Measurements from ENCODE around the gene SHOX.
"Not testable (repeated sequence)": the region's sequence is repeated elsewhere in the genome, so short reads cannot be mapped to it uniquely, and the experiment has no call there.

SHOX gene

GRCh38 chrX:640641-641040, 10.1 kb downstream of the SHOX start:
- CTCF ChIA-PET: no interaction called here
- Mint-ChIP-seq H3K4me1 (no peaks in the 10 kb centered on the region), H3K27me3 (peaks cover 89% of the 10 kb centered on the region), H3K27ac (no peak overlapping the region), H3K9me3 (no peaks in the 10 kb centered on the region), H3K4me3 (no peak overlapping the region), H3K36me3 (no peaks in the 10 kb centered on the region)
- no peak for DNase-seq

- Mint-ChIP-seq H3K9me3 (no peaks in the 10 kb centered on the region), H3K4me3 (no peak overlapping the region), H3K36me3 (no peaks in the 10 kb centered on the region), H3K27me3 (peaks cover 87% of the 10 kb centered on the region), H3K4me1 (no peaks in the 10 kb centered on the region), H3K27ac (no peak overlapping the region)
- CTCF ChIA-PET: no interaction called here
- no peak for DNase-seq
Observed at GRCh38 chrX:641671-642435, 11.3 kb downstream of the SHOX start.

- Mint-ChIP-seq H3K27ac (no peak overlapping the region), H3K4me3 (no peak overlapping the region), H3K36me3 (no peaks in the 10 kb centered on the region), H3K9me3 (no peaks in the 10 kb centered on the region), H3K27me3 (peaks cover 79% of the 10 kb centered on the region), H3K4me1 (no peaks in the 10 kb centered on the region)
- CTCF ChIA-PET: no interaction called here
- no peak for DNase-seq
Observed at GRCh38 chrX:642436-643240, 12.0 kb downstream of the SHOX start.

GRCh38 chrX:643241-643595, 12.6 kb downstream of the SHOX start:
- Mint-ChIP-seq H3K36me3 (no peaks in the 10 kb centered on the region), H3K27ac (no peak overlapping the region), H3K27me3 (peaks cover 73% of the 10 kb centered on the region), H3K9me3 (no peaks in the 10 kb centered on the region), H3K4me3 (no peak overlapping the region), H3K4me1 (no peaks in the 10 kb centered on the region)
- DNase-seq: no peak
- CTCF ChIA-PET: no interaction called here

- CTCF ChIA-PET: no interaction called here
- H3K36me3 Mint-ChIP-seq: no peaks in the 10 kb centered on the region
Observed at GRCh38 chrX:643911-644303, 13.3 kb downstream of the SHOX start.

GRCh38 chrX:644304-645281, 14.0 kb downstream of the SHOX start:
- H3K27me3 Mint-ChIP-seq: peaks cover 59% of the 10 kb centered on the region
- no peaks in the 10 kb centered on the region for H3K36me3 Mint-ChIP-seq
- H3K9me3 Mint-ChIP-seq: no peaks in the 10 kb centered on the region
- H3K4me1 Mint-ChIP-seq: no peaks in the 10 kb centered on the region
- no peak for DNase-seq
- no peak overlapping the region for H3K27ac Mint-ChIP-seq
- CTCF ChIA-PET: no interaction called here
- no peak overlapping the region for H3K4me3 Mint-ChIP-seq

More at GRCh38 chrX:643911-644303, 13.3 kb downstream of the SHOX start:
- no peak overlapping the region for H3K4me3 Mint-ChIP-seq
- no peaks in the 10 kb centered on the region for H3K9me3 Mint-ChIP-seq
- DNase-seq: no peak
- peaks cover 66% of the 10 kb centered on the region for H3K27me3 Mint-ChIP-seq
- no peaks in the 10 kb centered on the region for H3K4me1 Mint-ChIP-seq
- no peak overlapping the region for H3K27ac Mint-ChIP-seq

- Mint-ChIP-seq H3K36me3 (no peaks in the 10 kb centered on the region), H3K27ac (no peak overlapping the region), H3K9me3 (no peaks in the 10 kb centered on the region), H3K27me3 (peaks cover 44% of the 10 kb centered on the region), H3K4me1 (no peaks in the 10 kb centered on the region), H3K4me3 (no peak overlapping the region)
- DNase-seq: no peak
- CTCF ChIA-PET: no interaction called here
Observed at GRCh38 chrX:646228-646495, 15.6 kb downstream of the SHOX start.

GRCh38 chrX:646796-647195, 16.2 kb downstream of the SHOX start:
- peaks cover 37% of the 10 kb centered on the region for H3K27me3 Mint-ChIP-seq
- H3K4me3 Mint-ChIP-seq: no peak overlapping the region
- no peaks in the 10 kb centered on the region for H3K9me3 Mint-ChIP-seq
- H3K36me3 Mint-ChIP-seq: no peaks in the 10 kb centered on the region
- CTCF ChIA-PET: no interaction called here
- no peak for DNase-seq
- H3K4me1 Mint-ChIP-seq: no peaks in the 10 kb centered on the region
- no peak overlapping the region for H3K27ac Mint-ChIP-seq

- DNase-seq: no peak
- Mint-ChIP-seq H3K9me3 (no peaks in the 10 kb centered on the region), H3K4me3 (no peak overlapping the region), H3K36me3 (no peaks in the 10 kb centered on the region), H3K27ac (no peak overlapping the region), H3K4me1 (no peaks in the 10 kb centered on the region), H3K27me3 (peaks cover 14% of the 10 kb centered on the region)
- CTCF ChIA-PET: no interaction called here
Observed at GRCh38 chrX:649166-649565, 18.6 kb downstream of the SHOX start.

- no peak for DNase-seq
- H3K36me3 Mint-ChIP-seq: no peaks in the 10 kb centered on the region
- H3K27ac Mint-ChIP-seq: no peak overlapping the region
- H3K9me3 Mint-ChIP-seq: no peaks in the 10 kb centered on the region
- H3K4me1 Mint-ChIP-seq: no peaks in the 10 kb centered on the region
- CTCF ChIA-PET: no interaction called here
- no peak overlapping the region for H3K4me3 Mint-ChIP-seq
- peaks cover 6% of the 10 kb centered on the region for H3K27me3 Mint-ChIP-seq
Observed at GRCh38 chrX:650324-650723, 19.7 kb downstream of the SHOX start.

GRCh38 chrX:650811-651210, 20.2 kb downstream of the SHOX start:
- Mint-ChIP-seq H3K36me3 (no peaks in the 10 kb centered on the region), H3K27me3 (peaks cover 1% of the 10 kb centered on the region), H3K9me3 (no peaks in the 10 kb centered on the region), H3K4me3 (no peak overlapping the region), H3K4me1 (no peaks in the 10 kb centered on the region), H3K27ac (no peak overlapping the region)
- DNase-seq: no peak
- CTCF ChIA-PET: no interaction called here

- CTCF ChIA-PET, H3K27ac Mint-ChIP-seq, H3K4me1 Mint-ChIP-seq, H3K27me3 Mint-ChIP-seq, H3K4me3 Mint-ChIP-seq, DNase-seq, H3K36me3 Mint-ChIP-seq, H3K9me3 Mint-ChIP-seq: not testable (repeated sequence)
Observed at GRCh38 chrX:651922-652321, 21.3 kb downstream of the SHOX start.

GRCh38 chrX:652341-652741, 21.8 kb downstream of the SHOX start:
- Mint-ChIP-seq H3K27ac (no peak overlapping the region), H3K27me3 (no peaks in the 10 kb centered on the region), H3K4me3 (no peak overlapping the region), H3K36me3 (no peaks in the 10 kb centered on the region), H3K9me3 (no peaks in the 10 kb centered on the region), H3K4me1 (no peaks in the 10 kb centered on the region)
- CTCF ChIA-PET: no interaction called here
- DNase-seq: no peak

- Mint-ChIP-seq H3K4me3 (no peak overlapping the region), H3K27ac (no peak overlapping the region), H3K9me3 (no peaks in the 10 kb centered on the region), H3K27me3 (no peaks in the 10 kb centered on the region), H3K36me3 (no peaks in the 10 kb centered on the region), H3K4me1 (no peaks in the 10 kb centered on the region)
- DNase-seq: no peak
- CTCF ChIA-PET: no interaction called here
Observed at GRCh38 chrX:653306-653705, 22.7 kb downstream of the SHOX start.

- Mint-ChIP-seq H3K27me3 (no peaks in the 10 kb centered on the region), H3K27ac (no peak overlapping the region), H3K36me3 (no peaks in the 10 kb centered on the region), H3K4me3 (no peak overlapping the region), H3K4me1 (no peaks in the 10 kb centered on the region), H3K9me3 (peaks cover 8% of the 10 kb centered on the region)
- CTCF ChIA-PET: no interaction called here
- DNase-seq: no peak
Observed at GRCh38 chrX:661154-661553, 30.6 kb downstream of the SHOX start.
